Keratinocyte (primary cell): ENCODE measurements around the gene SLC25A10.

Experiments
- EZH2 ChIP-seq: IDR thresholded peaks from one replicate; pipeline ENCODE4 v1.6.1; 2012; ENCODE audit warnings: inconsistent platforms, mild to moderate bottlenecking, low read length, moderate library complexity
- TF ChIP-seq, protein P1 (sequence below), 3 experiments: IDR thresholded peaks in 1 of 3; conservative IDR thresholded peaks in 1 of 3; optimal IDR thresholded peaks in 1 of 3; 2 replicates in 2 of 3; 3 replicates in 1 of 3; pipeline versions ENCODE3 to v1.5.1; 2011; ENCODE audit warnings: low read length in 3 of 3, mild to moderate bottlenecking in 3 of 3, moderate library complexity in 2 of 3, control low read depth in 1 of 3, inconsistent platforms in 1 of 3; ENCODE audit not compliant: insufficient read depth in 2 of 3; ENCODE audit errors: extremely low read depth in 1 of 3

DNA sequence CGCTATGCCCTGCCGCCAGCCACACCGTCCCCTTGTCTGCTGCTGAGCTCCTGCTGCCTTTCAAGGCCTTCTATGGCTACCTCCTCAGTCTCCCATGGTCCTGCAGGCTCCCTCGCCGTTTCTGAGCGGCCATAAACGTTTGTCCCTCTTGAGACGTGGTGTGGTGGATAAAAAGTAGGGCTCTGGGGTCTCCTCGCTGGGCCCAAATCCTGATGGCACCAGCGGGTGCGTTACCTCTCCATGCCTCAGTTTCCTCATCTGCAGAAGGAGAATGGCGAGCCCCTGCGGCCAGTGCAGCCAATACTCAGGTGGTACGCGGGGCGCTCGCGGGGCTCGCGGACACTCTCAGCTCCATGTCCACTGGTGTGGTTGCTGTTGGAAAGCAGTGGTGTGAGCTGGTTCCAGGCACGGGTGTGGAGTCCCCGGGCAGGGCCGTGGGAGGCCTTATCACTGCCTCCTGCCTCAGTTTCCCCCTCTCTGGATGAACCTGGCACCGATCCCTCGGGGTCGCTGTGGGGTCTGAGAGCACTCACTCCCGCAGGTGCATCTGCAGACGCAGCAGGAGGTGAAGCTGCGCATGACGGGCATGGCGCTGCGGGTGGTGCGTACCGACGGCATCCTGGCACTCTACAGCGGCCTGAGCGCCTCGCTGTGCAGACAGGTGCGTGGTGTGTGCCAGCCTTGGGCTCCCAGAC lies 2.5 kb downstream of the SLC25A10 start:
- no peak for TF ChIP-seq EZH2
- TF ChIP-seq, protein P1, sequence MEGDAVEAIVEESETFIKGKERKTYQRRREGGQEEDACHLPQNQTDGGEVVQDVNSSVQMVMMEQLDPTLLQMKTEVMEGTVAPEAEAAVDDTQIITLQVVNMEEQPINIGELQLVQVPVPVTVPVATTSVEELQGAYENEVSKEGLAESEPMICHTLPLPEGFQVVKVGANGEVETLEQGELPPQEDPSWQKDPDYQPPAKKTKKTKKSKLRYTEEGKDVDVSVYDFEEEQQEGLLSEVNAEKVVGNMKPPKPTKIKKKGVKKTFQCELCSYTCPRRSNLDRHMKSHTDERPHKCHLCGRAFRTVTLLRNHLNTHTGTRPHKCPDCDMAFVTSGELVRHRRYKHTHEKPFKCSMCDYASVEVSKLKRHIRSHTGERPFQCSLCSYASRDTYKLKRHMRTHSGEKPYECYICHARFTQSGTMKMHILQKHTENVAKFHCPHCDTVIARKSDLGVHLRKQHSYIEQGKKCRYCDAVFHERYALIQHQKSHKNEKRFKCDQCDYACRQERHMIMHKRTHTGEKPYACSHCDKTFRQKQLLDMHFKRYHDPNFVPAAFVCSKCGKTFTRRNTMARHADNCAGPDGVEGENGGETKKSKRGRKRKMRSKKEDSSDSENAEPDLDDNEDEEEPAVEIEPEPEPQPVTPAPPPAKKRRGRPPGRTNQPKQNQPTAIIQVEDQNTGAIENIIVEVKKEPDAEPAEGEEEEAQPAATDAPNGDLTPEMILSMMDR (optimal IDR thresholded peaks at IDR 0.05 in 1 of 3, IDR thresholded peaks at IDR 0.05 in 1 of 3, conservative IDR thresholded peaks at IDR 0.05 in 1 of 3; ENCODE audit: extremely low read depth in 1 of 3, insufficient read depth in 2 of 3, low read length in 3 of 3), result no peak
